Measurements from ENCODE around the gene SPC24.
"Not testable (repeated sequence)": the region's sequence is repeated elsewhere in the genome, so short reads cannot be mapped to it uniquely, and the experiment has no call there.

The SPC24 gene

DNA sequence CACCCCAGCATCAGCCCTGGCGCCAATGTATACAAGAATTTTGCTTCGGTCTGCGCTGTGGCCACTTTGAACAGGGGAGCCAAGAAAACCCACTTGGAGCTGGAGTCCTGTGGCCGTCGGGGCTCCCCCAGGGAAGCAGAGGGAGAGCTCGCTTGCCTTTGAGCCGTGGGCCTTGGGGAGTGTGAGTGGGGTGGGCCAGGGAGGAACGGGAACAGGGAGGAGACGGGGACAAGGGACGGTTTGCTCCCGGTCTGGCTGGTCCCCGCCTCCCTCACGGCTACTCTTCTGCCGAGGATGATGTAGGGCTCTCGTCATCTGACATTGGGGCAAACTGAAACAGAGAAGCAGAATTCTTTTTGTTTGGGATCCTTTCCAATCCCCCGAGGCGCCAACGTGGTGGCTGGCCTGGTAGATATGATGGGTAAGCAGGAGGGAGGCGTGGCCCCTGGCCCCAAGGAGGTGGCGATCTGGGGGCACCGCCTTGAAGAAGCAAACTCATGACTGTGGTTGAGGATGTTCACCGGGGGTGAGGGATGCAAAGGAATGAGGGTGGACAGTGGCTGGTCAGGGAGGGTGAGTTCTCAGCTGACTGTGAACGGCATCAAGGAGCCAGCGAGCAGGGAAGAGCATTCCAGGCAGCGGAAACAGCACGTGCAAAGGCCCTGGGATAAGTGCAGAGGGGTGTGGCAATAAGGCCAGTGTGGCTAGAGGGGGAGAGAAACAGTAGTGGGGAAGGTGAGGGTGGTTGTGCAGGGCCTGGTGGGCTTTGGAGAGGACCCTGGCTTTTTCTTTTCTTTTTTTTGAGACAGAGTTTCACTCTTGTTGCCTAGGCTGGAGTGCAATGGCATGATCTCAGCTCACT lies 10.9 kb upstream of the SPC24 start:
- FAIRE-seq: no peak
- no peak for DNase-seq (ENCODE audit: low spot score)

DNA sequence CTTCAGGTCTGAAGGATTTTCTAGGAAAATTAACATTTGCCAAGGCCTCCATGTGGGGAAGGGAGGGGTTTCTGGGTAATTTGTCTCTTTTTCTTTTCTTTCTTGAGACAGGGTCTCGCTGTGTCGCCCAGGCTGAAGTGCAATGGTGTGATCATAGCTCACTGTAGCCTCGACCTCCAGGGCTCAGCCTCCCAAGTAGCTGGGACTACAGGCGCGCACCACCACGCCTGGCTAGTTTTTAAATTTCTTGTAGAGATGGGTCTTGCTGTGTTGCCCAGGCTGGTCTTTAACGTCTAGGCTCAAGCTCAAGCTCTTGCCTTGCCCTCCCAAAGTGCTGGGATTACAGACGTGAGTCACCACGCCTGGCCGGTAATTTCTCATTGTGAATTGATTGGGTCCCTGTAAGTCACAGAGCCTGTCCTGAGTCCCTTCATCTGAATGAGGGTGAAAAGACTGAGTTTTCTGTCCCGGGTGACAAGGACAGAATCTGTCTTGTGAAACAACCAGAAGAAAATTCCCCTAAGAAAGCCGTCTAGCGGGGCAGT lies 10.0 kb upstream of the SPC24 start:
- DNase-seq (ENCODE audit: low spot score) (no peak), FAIRE-seq (no peak)

DNA sequence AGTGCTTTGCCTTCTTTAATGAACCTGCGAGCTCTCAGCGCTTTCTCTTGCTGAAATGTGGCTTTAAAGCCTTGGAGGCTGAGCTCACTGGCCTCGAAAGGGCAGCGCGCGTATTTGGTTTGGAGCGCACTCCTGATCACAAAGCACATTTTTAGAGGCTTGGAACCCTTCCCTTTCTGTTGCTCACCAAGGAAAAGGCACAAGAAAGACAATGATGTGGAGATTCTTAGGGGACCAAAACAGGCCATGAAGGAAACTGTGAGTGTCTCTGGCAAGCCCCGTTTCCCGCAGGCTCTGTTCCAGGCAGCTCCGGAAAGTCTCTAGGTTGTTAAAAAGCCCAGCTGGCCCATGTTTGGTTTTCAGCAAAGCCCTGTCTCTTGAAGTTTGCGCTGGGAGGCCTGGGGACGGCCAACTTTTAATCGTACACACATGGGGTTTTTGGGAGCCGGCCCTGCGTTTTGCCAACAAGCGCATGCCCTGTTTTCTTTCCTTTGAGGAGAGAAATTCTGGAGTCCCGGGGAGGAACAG lies 9.4 kb upstream of the SPC24 start:
- DNase-seq (ENCODE audit: low spot score): no peak
- no peak for FAIRE-seq

DNA sequence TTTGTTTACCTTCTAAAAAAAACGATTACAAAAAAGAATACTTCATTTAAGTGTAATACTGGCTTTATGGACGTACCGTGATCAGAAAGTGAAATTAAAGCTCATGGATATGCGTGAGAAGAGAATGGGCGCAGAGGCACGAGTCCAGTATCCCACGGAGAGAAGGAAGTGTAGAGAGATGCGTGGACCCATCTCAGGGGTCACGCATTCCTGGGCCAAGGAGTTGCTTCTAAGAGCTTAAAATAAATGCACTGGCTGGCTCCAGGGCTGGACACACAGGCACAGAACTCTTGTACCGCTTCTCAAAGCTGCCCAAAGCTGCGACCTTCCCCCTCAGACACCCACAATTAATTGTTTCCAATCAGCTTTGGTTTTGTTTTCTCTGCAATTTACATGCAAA lies 8.7 kb upstream of the SPC24 start:
- DNase-seq (ENCODE audit: low spot score) (no peak), FAIRE-seq (no peak)

DNA sequence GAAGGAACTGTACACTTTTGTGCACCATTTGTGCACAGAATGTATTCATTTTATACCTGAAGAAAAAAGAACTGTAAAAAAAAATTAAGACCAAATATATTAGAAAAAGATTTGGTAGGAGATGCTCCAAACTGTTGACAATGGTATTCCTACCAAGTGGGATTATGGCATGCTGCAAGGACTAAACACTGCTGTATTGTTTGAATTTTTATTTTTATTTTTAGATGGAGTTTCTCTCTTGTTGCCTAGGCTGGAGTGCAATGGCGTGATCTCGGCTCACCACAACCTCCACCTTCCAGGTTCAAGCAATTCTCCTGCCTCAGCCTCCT lies 4.8 kb upstream of the SPC24 start:
- not testable (repeated sequence) for DNase-seq (ENCODE audit: low spot score); FAIRE-seq

DNA sequence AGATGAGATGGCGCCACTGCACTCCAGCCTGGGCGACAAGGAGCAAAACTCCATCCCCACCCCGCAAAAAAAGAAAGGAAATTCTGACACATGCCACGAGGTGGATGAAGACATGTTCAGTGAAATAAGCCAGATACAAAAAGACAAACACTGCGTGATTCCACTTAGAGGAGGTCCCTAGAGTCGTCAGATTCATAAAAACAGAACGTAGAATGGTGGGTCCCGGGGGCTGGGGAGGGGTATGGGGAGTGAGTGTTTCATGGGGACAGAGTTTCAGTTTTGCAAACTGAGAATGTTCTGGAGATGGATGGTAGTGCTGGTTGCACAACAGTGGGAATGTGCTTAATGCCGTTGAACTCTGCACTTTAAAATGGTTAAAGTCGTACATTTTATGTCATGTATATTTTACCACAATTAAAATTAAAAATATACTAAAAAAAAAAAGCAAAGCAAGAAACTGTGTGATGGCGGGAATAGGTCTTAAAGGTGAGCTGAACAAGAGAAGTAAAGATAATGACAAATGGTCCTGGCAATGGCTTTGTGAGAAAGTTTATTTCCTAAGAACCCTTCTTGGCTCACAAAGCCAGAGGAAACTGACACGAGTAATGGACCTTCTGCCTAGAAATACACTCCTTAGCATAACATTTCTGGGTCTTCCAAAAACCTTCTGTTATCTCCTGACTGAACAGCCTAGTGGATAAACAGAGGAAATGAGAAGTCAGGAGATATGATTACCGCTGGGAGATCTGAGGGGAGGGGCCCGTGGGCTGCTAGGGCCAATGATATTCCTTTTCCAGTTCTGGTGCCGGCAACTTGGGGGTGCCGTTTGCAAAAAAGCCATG lies 4.2 kb upstream of the SPC24 start:
- FAIRE-seq: no peak
- DNase-seq (ENCODE audit: low spot score): no peak

DNA sequence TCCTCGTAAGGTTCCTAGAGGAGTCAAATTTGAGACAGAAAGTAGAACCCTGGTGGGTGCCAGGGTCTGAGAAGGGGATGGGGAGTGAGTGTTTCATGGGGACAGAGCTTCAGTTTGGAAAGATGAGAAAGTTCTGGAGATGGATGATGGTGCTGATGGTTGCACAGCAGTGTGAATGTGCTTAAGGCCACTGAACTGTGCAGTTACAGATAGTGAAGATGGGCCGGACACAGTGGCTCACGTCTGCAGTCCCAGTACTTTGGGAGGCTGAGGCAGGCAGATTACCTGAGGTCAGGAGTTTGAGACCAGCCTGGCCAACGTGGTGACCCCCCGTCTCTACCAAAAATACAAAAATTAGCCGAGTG lies 917 bp downstream of the SPC24 start:
- no peak for DNase-seq (ENCODE audit: low spot score)
- FAIRE-seq: no peak

DNA sequence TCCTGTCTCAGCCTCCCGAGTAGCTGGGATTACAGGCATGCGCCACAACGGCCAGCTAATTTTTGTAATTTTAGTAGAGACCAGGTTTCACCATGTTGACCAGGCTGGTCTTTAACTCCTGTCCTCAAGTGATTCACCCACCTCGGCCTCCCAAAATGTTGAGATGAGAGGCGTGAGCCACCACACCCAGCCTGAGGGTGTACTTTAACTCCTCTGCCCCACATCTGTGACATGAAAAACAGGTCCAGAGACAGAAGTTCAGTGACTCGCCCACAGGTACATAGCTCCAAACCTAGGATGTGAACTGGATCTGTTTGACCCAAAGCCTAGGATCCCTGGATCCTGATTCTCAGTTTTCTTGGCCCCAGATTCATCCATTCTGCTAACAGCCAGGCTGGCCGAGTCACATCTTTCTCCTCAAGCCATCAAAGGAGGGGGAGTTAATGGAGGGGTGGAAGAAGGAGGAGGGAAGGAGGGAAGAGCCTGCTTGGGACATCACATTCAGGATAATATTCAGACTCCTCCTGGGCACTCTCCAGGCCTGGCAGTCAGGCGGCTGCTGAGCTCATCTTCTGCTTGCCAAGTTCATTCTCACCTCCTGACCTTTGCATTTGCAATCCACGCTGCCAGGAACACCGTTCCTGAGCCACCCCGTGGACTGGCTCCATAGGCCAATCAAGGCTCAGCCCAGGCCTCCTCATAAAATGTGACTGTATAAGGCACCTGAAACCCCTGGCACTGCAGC lies 3.1 kb downstream of the SPC24 start:
- no peak for DNase-seq (ENCODE audit: low spot score)
- no peak for FAIRE-seq

DNA sequence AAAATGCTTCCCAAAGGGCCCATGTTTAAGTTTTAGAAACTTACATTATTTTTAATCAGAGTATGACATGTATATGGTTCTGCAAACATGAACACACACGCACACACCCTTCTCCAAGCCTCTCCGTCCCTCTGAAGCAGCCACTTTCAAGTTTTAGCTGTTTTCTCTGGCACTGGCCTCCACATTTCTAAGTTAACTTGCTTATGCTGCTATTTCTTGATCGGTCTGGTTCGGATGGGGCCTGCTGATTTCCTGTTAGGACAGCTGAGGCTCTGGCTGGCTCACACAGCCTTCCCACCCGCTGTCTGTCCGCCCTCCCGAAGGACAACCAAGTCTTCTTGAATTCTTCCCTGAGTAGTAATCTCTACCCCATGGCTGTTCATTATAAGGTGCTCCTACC lies 4.4 kb downstream of the SPC24 start:
- FAIRE-seq (no peak), DNase-seq (ENCODE audit: low spot score) (no peak)

DNA sequence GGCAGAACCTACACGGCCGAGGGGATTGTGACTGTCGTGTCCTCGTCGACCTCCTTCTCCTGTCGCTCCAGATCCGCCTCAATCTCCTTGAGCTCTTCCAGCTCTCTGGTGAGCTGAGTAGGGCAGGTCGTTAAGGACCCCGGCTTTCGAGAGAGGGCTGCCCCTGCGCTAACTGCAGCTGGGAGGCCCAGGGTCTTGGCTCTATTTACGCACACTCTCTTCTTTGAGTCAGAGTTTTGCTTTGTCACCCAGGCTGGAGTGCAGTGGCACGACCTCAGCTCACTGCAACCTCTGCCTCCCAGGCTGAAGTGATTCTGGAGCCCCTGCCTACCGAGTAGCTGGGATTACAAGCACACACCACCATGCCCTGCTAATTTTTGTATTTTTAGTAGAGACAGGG lies 7.6 kb downstream of the SPC24 start:
- FAIRE-seq (no peak), DNase-seq (ENCODE audit: low spot score) (no peak)

DNA sequence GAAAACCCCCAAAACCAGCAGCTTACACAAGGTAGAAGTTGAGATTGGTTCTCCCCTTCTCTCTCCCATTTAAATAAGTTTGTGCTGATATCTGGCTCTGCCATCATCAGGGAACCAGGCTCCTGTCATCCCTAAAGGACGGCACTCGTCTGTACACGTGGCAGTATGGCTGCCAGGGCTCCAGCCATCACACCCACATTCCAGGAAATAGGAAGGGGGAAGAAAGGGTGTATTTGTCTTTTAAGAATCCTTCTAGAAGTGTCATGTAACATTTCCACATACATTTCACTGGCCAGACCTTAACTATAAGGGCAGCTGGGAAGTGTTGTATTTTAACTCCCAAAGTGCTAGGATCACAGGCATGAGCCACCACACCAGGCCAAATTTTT lies 10.1 kb downstream of the SPC24 start:
- no peak for DNase-seq (ENCODE audit: low spot score)
- FAIRE-seq: no peak

DNA sequence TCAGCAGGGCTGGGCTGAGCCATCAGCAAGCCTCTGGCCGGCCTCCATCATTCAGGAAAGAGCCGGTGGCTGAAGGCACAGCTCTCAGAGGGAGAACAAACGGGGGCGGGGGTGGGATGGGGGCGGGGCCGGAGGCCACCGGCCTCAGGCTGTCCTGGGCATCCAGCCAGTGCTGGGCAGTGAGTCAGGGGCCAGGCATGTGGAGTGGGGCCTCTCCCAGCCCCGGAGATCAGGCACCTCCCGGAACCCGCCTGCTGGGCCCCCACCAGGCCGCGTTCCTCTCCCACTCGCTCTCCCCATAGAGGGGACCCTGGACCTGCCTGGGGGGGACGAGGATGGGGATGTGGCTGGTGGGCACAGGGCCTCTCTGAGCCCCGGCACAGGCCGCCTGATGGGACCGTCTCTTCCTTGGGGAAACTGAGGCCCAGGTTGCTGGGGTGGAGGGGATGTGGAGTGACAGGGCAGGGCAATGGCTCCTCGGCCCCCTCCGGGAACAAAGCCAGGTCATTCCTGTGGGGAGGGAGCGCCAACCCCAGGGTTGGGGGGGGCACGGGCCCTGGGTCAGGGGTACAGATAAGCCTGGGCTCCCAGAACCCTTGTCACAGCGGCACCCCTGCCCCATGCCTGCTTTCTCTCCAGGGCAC lies 12.9 kb downstream of the SPC24 start:
- peak; percentile 90 for DNase-seq (ENCODE audit: low spot score)
- FAIRE-seq: no peak

DNA sequence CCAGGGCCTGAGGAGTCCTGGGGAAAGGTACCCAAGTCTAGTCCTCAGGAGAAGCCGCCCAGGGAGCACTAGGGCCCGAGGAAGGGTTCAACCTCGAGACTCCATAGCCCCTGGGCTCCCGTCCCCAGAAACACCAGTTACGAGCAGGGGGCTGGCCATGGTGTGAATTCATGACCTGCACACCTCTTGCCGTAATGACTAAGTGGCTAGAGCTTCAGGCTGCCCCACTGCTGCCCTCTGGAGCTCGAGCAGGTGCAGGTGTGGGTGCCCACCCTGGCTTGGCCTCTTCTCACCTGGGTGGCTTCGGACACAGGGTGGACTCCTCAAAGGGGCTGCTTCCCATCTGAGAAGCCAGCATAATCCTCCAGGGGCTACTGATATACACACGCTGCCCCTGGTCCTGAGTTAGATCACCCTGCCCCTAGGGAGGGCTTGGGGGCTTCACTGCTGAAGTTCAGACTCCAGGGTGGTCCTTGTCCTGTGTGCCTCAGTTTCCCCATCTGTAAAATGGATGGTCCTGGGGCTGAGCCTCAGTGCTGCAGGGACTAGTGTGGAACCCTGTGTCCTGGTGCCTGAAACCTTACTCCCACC lies 13.6 kb downstream of the SPC24 start:
- DNase-seq (ENCODE audit: low spot score) (no peak), FAIRE-seq (no peak)

DNA sequence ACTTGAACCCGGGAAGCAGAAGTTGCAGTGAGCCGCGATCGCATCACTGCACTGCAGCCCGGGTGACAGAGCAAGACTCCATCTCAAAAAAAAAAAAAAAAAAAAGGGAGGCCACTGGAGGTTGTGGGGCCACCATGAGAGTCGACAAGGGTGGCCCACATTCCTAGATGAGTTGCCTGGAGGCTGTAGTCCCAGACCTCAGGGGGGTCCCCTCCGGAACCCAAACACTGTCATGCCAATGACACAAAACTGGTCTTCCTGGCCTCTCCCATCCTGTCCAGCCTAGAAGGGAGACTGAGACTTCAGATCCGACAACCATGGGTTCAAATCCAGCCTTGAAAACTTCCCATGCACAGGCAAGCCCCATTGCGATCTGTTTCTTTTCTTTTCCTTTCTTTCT lies 14.7 kb downstream of the SPC24 start:
- no peak for DNase-seq (ENCODE audit: low spot score)
- no peak for FAIRE-seq

DNA sequence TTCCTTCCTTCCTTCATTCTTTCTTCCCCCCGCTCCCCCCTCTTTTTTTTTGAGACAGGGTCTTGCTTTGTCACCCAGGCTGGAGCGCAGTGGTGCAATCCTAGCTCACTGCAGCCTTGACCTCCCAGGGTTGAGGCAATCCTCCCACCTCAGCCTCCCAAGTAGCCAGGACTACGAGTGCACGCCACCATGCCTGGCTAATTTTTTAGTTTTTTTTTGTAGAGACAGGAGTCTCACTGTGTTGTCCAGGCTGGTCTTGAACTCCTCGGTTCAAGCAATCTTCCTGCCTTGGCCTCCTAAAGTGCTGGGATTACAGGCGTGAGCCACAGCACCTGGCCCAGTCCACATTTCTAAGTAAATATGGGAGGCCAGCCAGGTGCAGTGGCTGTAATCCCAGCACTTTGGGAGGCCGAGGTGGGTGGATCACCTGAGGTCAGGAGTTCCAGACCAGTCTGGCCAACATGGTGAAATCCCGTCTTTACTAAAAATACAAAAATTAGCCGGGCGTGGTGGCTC lies 15.5 kb downstream of the SPC24 start:
- not testable (repeated sequence) for FAIRE-seq; DNase-seq (ENCODE audit: low spot score)

DNA sequence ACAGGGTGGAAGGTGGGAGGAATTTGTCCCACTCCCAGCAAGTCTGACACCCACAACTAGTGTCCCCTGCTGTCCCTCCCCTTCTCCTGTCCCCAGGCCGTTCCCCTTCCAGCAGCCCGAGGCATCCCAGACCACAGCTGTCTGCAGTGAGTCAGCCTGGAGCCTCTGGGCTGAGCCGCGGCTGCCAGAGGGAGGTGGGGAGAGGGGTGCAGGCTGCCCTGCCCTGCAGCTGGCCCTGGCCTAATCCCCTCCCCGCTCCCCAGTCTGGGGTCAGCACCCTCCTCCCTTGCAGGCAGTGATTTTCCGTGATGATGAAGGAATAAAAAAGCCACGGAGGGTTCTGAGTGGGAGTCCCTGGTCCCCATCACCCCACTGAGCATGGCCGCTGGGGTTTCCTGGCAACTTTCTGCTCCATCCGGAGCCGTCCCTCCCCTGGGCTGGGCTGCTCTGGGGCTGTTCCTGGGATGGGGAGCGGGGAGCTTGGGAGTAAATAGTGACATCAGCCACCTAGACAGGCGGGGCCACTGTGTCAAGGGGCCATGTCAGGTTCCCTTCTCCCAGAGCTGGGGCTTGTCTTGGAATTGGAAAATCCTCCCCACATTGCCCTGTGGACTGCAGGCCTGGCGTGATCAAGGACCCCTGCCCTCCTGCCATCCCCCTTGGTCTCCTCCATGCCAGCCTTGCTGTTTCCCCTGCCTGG lies 16.8 kb downstream of the SPC24 start:
- peak; percentile 71 for DNase-seq (ENCODE audit: low spot score)
- FAIRE-seq: no peak

DNA sequence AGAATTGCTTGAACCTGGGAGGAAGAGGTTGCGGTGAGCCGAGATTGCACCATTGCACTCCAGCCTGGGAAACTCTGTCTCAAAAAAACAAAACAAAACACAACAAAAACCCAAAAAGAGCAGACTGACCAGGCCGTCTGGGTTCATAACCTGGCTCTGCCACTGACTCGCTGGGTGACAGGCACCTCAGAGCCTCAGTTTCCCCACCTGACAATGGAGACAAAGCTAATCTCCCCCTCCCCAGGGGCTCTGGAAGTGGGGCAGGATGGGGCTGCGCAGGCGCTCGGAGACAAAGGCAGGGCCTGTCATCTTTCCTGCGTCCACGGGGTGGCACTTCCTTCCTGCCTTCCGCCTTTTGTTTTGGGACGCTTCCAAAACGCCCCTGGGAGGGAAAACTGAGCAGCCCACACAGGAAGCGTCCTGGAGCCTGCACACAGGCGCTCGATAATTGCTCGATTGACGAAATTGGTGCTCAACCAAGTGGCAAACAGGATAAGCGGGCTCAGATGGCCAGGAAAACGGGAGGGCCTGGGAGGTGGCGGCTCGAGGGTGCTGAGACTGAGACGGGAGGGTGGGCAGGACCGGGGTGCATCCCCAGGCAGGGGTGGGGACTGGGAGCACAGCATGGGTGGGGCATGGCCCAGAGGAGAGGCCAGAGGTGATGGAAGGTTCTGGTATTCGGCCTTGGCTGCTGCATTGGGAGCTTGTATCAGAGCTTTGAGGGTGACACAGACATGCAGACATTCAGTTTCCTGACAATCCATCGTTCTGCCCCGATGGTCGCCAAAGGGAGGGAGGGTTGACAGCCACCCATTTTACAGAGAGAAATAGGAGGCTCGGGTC lies 17.8 kb downstream of the SPC24 start:
- FAIRE-seq: no peak
- peak; percentile 71 for DNase-seq (ENCODE audit: low spot score)

DNA sequence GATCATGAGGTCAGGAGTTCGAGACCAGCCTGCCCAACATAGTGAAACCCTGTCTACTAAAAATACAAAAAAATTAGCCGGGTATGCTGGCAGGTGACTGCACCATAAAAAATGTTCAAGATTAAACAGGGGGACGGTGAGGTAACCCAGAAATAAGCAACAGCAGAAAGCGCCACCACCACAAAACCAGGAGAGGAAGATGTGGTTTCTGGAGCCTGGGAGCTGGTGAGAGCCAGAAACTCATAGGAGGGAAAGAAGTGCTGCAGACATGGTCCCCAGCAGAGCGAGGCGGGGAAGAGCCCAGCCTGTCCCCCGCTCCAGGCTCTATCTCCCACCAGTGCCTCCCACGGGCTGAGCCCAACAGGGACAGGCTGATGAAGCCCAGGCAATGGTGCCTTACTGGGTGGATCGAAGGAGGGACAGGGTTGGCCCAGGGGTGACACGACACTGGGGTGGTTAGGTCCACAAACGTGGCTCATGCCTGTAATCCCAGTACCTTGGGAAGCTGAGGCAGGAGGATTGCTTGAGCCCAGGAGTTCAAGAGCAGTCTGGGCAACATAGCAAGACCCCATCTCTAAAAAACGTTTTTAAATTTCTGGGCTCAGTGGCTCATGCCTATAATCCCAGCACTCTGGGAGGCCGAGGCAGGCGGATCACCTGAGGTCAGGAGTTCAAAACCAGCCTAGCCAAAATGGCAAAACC lies 19.0 kb downstream of the SPC24 start:
- DNase-seq (ENCODE audit: low spot score) (no peak), FAIRE-seq (no peak)
